Breast epithelium (tissue), 3 donors: ENCODE data around the gene LPCAT3.

Source experiments
- POLR2A ChIP-seq: fragments of 450-650 bp; IDR thresholded peaks from one replicate; pipeline ENCODE4 v1.6.1; 2016; ENCODE audit warnings: antibody characterized with exemption, mild to moderate bottlenecking, moderate library complexity
- TF ChIP-seq, protein P1 (sequence below), 3 donors: fragments of 450-650 bp; IDR thresholded peaks; one replicate each; pipeline ENCODE4 v1.5.1; 2016 to 2017; ENCODE audit warnings: antibody characterized with exemption in 3 of 3, mild to moderate bottlenecking in 3 of 3, moderate library complexity in 3 of 3

- TF ChIP-seq, protein P1, sequence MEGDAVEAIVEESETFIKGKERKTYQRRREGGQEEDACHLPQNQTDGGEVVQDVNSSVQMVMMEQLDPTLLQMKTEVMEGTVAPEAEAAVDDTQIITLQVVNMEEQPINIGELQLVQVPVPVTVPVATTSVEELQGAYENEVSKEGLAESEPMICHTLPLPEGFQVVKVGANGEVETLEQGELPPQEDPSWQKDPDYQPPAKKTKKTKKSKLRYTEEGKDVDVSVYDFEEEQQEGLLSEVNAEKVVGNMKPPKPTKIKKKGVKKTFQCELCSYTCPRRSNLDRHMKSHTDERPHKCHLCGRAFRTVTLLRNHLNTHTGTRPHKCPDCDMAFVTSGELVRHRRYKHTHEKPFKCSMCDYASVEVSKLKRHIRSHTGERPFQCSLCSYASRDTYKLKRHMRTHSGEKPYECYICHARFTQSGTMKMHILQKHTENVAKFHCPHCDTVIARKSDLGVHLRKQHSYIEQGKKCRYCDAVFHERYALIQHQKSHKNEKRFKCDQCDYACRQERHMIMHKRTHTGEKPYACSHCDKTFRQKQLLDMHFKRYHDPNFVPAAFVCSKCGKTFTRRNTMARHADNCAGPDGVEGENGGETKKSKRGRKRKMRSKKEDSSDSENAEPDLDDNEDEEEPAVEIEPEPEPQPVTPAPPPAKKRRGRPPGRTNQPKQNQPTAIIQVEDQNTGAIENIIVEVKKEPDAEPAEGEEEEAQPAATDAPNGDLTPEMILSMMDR (IDR thresholded peaks at IDR 0.05), result no peak
- no peak for TF ChIP-seq POLR2A
These were observed 40.6 kb upstream of the LPCAT3 start for GRCh38 chr12:7058850-7059395.
